Dermis microvascular lymphatic vessel endothelial cell (primary cell): ENCODE data around the gene THOP1. TPM values are rescaled to one million over a fixed set of nuclear protein-coding genes. Genes with fewer than 3 reads are reported as not detected.

Experiments
- DNase-seq, 2 donors: peaks; one replicate each; pipeline versions ENCODE4 v3.0.0 to v3.0.0-alpha.2; 2010; ENCODE audit warnings: low read depth in 2 of 2
- total RNA-seq: library from RNA; depleted of rRNA; stranded (reverse); fragments of >200 nt; gene quantifications from 2 replicates; pipeline ENCODE4 v1.2.1, GENCODE V29; 2014

THOP1 gene
- 60.2 and 64.6 TPM in 2 replicates for total RNA-seq

- DNase-seq: peak; percentile 97 to 99
Observed at GRCh38 chr19:2785244-2785997, at the start of gene THOP1. Gene THOP1, plus strand, starts transcription at chr19:2785503. Its CDS starts 160 bp downstream, at chr19:2785663.

DNA sequence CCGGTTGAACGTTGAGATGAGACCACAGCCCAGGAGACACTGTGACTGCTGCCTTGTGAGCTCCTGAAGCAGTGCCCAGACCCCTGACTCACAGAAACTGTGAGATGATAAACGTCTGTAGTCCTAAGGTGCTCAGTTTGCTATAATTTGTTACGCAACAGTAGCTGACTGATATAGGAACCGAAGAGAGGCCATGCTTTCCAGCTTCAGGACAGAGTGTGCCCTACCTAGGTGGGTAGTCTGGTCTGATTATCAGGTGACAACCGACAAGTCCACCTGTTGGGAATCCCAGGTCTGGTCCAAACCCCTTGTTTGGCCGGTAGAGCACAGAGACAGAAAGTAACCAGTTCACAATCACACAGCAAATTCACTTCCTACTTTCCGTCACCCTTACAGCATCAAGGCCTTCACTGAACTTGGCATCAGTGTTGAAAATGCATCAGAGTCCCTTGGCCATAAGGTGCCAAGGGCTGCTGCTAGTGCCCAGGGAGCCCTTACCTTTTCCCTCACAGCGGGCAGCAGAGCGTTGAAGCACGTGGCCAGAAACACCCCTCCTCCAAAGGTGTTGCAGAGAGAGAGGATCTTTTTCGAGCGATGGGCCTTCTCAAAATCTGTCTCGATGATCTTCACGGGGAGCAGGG lies 48.6 kb upstream of the THOP1 start:
- DNase-seq: no peak

DNA sequence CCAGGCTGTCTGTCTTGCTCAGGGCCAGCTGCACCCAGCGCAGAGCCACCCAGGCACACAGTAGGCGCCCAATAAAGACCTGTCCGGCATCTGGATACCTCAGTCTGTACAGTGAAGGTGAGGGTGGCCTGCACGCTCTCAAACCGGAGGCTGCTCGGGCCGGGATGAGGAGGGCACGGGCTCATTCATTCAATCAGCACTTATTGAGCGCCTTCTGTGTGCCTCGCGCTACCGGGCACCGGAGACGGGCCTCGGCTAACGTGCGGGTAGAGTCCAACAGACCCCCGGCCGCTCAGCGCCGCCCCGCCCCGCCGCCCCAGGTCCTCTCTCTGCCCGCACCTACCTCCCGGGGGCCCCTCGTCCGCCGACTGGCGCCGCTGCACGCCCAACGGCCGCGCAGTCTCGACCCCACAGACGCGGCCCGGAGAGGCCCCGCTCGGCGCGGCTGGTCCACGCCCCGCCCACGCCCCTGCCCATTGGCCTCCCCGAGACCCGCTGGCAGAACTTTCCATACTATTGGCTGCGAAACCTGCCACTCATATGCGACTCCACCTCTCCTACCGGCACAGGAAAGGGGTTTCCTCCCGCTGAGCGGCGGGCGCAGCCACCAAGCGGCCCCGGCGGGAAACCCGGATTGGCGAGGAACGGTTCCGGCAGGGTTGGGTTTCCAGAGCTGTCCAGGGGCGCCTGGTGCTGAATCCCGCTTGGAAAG lies 45.5 kb upstream of the THOP1 start, which contains the start of gene SLC39A3:
SLC39A3 (minus strand) TSS at position 416 of the 712 bp plus-strand sequence. CDS start 2,760 bp downstream, outside the sequence.
- peak; percentile 98 to 99 for DNase-seq

DNA sequence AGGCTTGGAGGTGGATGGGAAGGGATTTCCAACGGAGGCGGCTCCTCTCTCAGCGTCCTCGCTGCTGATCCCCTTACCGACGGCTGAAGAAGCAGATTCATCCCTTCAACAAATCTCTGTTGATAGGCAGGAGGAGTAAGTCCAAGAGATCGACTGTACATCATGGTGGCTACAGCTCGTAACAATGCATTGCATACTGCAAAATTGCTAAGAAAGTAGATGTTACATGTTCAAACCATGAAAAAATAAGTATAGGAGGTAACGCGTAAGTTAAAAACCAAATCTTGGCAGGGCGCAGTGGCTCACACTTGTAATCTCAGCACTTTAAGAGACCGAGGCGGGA lies 45.0 kb upstream of the THOP1 start:
- DNase-seq: no peak

GRCh38 chr19:2743099-2743498 lies 42.2 kb upstream of the THOP1 start:
- no peak for DNase-seq

GRCh38 chr19:2744113-2744512 lies 41.2 kb upstream of the THOP1 start:
- DNase-seq: no peak

DNA sequence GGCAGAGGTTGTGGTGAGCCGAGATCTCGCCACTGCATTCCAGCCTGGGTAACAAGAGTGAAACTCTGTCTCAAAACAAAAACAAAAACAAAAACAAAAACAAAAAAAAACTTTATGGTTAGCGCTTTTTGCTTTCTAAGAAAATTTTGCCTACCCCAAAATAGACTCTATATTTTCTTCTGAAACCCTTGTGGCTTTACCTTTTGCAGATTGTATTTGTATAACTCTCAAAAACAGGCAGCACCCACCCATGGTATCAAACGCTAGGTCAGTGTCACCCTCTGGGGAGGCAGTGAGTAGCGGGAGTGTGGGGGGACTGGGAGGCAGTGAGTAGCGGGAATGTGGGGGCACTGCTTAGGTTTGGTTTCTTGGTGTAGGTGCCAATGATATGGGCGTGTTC lies 38.0 kb upstream of the THOP1 start:
- no peak for DNase-seq

- no peak for DNase-seq
Observed at GRCh38 chr19:2750808-2751437, 34.4 kb upstream of the THOP1 start.

GRCh38 chr19:2751438-2751830 lies 33.9 kb upstream of the THOP1 start:
- DNase-seq: no peak

- no peak for DNase-seq
Observed at GRCh38 chr19:2754659-2755447, 30.4 kb upstream of the THOP1 start.

DNA sequence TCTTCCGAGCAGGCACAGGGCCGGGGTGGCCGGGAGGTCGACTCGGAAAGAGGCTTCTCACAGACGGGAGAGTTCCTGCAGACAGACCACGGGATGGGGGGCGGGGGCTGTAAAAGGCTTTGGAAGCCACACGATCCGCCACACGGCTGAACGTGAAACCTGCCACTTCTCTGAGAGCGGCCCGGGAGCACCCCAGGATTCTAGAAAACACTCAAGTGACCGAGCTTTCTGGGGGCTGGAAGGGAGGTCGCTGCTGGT lies 29.9 kb upstream of the THOP1 start:
- no peak for DNase-seq

DNA sequence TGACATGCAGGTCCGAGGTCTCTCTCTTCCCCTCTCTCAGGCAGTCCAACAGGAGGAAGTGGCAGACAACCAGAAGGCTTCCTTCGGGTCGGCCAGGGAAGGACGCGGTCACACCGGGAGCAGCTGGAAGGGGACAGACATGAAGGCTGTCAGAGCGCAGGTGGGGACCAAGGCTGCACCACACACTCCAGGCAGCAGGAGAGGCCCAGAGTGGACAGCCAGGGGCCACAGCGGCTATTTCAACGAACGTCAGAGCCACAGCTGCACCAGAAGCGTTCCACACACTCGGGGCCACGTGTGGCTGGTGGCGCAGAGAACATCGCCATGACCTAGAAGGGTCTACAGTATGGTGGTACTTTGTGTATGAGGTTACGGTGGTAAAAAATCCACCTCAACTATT lies 29.5 kb upstream of the THOP1 start:
- DNase-seq: no peak

- no peak for DNase-seq
Observed at GRCh38 chr19:2756477-2756876, 28.8 kb upstream of the THOP1 start.

- no peak for DNase-seq
Observed at GRCh38 chr19:2756921-2757881, 28.1 kb upstream of the THOP1 start.

DNA sequence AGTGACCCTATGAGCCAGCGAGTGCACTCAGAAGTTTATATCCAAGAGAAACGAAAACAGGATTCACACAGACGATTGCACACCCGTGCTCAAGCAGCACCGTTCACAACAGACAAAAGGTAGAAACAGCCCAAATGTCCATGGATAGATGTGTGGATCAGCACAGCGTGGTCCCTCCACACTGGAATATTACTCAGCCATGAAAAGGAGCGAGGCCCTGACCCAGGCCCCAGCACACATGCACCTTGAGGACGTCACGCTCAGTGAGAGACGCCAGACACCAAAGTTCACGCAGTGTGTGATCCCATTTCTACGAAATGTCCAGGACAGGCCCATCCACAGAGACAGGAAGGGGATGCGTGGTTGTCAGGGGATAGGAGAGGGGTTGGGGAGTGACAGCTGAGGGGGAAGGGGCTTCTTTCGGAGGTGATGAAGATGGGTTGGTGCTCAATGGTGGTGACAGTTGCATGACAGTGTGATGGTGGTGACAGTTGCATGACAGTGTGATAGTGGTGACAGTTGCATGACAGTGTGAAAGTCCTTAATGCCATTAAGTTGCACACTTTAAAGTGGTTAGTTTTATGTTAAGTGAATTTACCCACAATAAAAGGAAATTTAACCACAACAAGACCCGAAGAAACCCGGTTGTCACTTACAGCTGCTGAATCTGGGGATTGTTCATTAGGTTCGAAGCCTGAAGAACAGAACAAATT lies 26.5 kb upstream of the THOP1 start:
- DNase-seq: no peak

DNA sequence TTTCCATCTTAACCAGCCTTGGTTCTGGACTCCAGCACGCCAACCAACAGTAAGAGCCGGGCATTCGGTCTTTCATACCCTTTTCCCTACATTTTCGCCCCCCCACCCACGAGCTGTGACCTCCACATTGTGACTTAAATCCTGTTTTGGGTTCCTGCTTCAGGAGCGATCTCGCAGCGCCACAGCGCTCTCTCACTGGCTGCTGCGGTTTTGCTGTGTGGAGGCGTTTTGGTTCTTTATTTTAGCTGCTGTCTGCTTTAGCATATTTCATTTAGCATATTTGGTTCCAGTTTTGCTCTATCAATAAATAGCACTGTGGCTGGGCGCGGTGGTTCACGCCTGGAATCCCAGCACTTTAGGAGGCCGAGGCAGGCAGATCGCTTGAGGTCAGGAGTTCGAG lies 25.9 kb upstream of the THOP1 start:
- no peak for DNase-seq

DNA sequence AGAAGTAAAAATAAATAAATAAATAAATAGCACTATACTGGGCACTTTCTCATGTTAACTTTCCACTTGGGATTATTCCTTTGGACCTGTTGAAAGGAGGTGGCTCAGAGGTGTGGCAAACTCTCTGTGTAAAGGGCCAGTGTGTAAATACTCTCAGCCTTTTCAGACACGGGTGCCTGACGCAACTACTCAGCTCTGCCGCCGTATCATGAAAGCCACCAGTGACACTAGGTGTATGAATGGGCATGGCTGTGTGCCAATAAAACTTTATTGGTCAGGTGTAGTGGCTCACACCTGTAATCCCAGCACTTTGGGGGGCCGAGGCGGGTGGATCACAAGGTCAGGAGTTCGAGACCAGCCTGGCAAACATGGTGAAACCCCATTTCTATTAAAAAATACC lies 25.3 kb upstream of the THOP1 start:
- DNase-seq: no peak

DNA sequence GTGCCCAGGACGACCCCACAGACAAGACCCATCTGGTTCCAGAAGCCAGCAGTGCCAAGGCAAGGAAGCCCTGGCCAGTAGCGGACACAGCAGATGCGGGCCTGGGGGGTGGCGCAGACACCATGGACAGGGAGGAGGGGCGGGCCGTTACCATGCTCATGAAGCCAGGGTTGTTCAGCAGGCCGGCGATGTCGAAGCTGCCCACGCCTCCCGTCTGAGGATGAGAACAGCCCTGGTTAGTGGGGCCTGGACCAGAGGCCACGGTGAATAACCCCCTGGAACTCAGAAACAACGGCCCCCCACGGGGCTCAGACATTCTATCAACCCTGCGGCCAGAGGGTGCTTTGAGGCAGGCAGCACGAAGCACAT lies 24.0 kb upstream of the THOP1 start:
- DNase-seq: no peak

DNA sequence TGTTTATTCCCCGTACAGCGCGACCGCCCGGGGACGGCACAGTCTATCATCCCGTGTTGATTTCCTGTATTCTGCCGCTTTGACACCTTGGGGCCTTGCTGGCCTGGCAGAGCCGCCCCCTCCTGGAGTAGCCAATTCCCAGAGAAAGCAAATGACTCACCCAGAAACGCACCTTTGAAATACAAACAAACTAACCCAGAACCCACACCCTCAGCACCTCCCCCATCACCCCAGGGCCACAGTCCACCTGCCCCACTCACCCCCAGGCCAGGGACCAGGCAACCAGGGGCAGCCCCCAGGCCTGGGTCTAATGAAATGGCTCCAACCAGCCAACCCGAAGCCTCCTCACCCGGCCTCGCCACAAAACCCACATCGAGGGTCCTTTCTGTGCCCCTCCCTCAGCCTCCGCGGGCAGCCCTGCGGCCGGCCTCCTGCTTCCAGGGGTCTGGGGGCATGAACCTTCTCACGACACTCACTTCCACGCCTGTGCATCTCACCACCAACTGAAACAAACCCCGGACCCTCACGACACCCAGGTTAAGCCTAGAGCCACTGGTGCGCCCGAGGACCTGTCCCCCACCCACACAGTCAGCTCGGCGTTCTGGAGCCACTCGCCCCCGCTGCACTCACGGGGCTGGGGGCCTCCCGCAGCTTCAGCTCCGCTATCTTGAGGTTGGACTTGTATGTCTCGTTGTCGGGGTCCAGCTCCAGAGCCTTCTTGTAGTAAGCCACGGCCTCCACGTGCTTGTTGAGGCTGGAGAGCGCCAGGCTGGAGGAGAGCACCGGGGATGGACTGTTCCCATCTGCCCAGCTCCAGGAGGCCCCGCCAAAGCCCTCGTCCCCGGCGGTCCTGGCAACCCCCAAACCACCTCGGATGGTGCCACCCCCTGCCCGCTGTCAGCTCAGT lies 23.2 kb upstream of the THOP1 start:
- no peak for DNase-seq
